ENCODE data around the gene KCNV2. TPM values are rescaled to one million over a fixed set of nuclear protein-coding genes. Genes with fewer than 3 reads are reported as not detected.

KCNV2 gene
- total and polyA plus RNA-seq, 2 experiments from 2014 or later, result 0.60 TPM; not detected in 1

DNA sequence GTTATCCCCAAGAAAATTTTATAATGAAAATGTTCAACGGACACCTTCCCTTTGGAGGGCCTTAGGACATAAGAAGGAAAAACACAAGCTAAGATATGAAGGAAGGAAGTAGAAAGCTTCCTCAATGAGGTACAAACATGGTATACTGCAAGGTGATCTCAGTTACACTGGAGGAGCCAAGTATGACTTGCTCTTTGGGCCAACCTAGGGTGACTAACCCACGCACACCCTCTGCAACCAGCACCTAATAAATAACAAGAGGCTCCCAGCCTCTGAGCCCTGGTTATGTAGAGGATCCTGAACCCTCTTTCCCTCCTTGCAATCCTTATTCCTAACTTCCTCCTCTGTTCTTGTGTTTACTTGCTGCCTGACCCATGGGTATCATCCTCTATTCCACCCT, 38.3 kb upstream of the KCNV2 start:
- Histone ChIP-seq H3K4me2 (no peak overlapping the region), H3K27me3 (ENCODE audit: insufficient read depth) (no peaks in the 10 kb centered on the region), H4K20me1 (replicated peaks; ENCODE audit: insufficient read depth) (no peaks in the 10 kb centered on the region), H3F3A (replicated peaks; ENCODE audit: low read depth) (no peaks in the 10 kb centered on the region), H3K36me3 (ENCODE audit: insufficient read depth) (no peaks in the 10 kb centered on the region), H3K4me1 (ENCODE audit: insufficient read depth) (peaks cover 21% of the 10 kb centered on the region), H3K79me2 (replicated peaks; ENCODE audit: insufficient read depth) (no peaks in the 10 kb centered on the region), H3K27ac (ENCODE audit: low read depth) (no peak overlapping the region), H2AFZ (no peak overlapping the region), H3K9me2 (ENCODE audit: insufficient read depth) (peaks cover 9% of the 10 kb centered on the region; the same call in 1 of the 2 replicates), H3K4me3 (no peak overlapping the region)
- no peaks in the 10 kb centered on the region for H3K27me3 Mint-ChIP-seq (ENCODE audit: insufficient read depth, low read depth, poor library complexity)
- ATAC-seq (no peak), DNase-seq (ENCODE audit: low spot score) (no peak)
- TF ChIP-seq JUNB (IDR thresholded peaks at IDR 0.05; ENCODE audit: unreplicated experiment) (no peak), ZNF331 (CRISPR knock-in tag; IDR thresholded peaks at IDR 0.05; ENCODE audit: low read depth) (no peak), POLR2AphosphoS5 (IDR thresholded peaks at IDR 0.05; ENCODE audit: low read depth) (no peak), EZH2phosphoT487 (IDR thresholded peaks at IDR 0.05; ENCODE audit: unreplicated experiment) (no peak), STAT1 (IDR thresholded peaks at IDR 0.05; ENCODE audit: unreplicated experiment) (no peak), EZH2 (IDR thresholded peaks at IDR 0.05; ENCODE audit: low read depth, unreplicated experiment) (no peak), ZNF114 (CRISPR knock-in tag; IDR thresholded peaks at IDR 0.05) (no peak), NANOG (IDR thresholded peaks at IDR 0.05; ENCODE audit: borderline replicate concordance) (no peak), CREB1 (CRISPR knock-in tag; IDR thresholded peaks at IDR 0.05; ENCODE audit: low read depth) (no peak)
- TF ChIP-seq, protein P1, sequence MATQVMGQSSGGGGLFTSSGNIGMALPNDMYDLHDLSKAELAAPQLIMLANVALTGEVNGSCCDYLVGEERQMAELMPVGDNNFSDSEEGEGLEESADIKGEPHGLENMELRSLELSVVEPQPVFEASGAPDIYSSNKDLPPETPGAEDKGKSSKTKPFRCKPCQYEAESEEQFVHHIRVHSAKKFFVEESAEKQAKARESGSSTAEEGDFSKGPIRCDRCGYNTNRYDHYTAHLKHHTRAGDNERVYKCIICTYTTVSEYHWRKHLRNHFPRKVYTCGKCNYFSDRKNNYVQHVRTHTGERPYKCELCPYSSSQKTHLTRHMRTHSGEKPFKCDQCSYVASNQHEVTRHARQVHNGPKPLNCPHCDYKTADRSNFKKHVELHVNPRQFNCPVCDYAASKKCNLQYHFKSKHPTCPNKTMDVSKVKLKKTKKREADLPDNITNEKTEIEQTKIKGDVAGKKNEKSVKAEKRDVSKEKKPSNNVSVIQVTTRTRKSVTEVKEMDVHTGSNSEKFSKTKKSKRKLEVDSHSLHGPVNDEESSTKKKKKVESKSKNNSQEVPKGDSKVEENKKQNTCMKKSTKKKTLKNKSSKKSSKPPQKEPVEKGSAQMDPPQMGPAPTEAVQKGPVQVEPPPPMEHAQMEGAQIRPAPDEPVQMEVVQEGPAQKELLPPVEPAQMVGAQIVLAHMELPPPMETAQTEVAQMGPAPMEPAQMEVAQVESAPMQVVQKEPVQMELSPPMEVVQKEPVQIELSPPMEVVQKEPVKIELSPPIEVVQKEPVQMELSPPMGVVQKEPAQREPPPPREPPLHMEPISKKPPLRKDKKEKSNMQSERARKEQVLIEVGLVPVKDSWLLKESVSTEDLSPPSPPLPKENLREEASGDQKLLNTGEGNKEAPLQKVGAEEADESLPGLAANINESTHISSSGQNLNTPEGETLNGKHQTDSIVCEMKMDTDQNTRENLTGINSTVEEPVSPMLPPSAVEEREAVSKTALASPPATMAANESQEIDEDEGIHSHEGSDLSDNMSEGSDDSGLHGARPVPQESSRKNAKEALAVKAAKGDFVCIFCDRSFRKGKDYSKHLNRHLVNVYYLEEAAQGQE (IDR thresholded peaks at IDR 0.05; ENCODE audit: unreplicated experiment), result no peak
- TF ChIP-seq, protein P2, sequence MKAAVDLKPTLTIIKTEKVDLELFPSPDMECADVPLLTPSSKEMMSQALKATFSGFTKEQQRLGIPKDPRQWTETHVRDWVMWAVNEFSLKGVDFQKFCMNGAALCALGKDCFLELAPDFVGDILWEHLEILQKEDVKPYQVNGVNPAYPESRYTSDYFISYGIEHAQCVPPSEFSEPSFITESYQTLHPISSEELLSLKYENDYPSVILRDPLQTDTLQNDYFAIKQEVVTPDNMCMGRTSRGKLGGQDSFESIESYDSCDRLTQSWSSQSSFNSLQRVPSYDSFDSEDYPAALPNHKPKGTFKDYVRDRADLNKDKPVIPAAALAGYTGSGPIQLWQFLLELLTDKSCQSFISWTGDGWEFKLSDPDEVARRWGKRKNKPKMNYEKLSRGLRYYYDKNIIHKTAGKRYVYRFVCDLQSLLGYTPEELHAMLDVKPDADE (IDR thresholded peaks at IDR 0.05), result no peak
- TF ChIP-seq, protein P3, sequence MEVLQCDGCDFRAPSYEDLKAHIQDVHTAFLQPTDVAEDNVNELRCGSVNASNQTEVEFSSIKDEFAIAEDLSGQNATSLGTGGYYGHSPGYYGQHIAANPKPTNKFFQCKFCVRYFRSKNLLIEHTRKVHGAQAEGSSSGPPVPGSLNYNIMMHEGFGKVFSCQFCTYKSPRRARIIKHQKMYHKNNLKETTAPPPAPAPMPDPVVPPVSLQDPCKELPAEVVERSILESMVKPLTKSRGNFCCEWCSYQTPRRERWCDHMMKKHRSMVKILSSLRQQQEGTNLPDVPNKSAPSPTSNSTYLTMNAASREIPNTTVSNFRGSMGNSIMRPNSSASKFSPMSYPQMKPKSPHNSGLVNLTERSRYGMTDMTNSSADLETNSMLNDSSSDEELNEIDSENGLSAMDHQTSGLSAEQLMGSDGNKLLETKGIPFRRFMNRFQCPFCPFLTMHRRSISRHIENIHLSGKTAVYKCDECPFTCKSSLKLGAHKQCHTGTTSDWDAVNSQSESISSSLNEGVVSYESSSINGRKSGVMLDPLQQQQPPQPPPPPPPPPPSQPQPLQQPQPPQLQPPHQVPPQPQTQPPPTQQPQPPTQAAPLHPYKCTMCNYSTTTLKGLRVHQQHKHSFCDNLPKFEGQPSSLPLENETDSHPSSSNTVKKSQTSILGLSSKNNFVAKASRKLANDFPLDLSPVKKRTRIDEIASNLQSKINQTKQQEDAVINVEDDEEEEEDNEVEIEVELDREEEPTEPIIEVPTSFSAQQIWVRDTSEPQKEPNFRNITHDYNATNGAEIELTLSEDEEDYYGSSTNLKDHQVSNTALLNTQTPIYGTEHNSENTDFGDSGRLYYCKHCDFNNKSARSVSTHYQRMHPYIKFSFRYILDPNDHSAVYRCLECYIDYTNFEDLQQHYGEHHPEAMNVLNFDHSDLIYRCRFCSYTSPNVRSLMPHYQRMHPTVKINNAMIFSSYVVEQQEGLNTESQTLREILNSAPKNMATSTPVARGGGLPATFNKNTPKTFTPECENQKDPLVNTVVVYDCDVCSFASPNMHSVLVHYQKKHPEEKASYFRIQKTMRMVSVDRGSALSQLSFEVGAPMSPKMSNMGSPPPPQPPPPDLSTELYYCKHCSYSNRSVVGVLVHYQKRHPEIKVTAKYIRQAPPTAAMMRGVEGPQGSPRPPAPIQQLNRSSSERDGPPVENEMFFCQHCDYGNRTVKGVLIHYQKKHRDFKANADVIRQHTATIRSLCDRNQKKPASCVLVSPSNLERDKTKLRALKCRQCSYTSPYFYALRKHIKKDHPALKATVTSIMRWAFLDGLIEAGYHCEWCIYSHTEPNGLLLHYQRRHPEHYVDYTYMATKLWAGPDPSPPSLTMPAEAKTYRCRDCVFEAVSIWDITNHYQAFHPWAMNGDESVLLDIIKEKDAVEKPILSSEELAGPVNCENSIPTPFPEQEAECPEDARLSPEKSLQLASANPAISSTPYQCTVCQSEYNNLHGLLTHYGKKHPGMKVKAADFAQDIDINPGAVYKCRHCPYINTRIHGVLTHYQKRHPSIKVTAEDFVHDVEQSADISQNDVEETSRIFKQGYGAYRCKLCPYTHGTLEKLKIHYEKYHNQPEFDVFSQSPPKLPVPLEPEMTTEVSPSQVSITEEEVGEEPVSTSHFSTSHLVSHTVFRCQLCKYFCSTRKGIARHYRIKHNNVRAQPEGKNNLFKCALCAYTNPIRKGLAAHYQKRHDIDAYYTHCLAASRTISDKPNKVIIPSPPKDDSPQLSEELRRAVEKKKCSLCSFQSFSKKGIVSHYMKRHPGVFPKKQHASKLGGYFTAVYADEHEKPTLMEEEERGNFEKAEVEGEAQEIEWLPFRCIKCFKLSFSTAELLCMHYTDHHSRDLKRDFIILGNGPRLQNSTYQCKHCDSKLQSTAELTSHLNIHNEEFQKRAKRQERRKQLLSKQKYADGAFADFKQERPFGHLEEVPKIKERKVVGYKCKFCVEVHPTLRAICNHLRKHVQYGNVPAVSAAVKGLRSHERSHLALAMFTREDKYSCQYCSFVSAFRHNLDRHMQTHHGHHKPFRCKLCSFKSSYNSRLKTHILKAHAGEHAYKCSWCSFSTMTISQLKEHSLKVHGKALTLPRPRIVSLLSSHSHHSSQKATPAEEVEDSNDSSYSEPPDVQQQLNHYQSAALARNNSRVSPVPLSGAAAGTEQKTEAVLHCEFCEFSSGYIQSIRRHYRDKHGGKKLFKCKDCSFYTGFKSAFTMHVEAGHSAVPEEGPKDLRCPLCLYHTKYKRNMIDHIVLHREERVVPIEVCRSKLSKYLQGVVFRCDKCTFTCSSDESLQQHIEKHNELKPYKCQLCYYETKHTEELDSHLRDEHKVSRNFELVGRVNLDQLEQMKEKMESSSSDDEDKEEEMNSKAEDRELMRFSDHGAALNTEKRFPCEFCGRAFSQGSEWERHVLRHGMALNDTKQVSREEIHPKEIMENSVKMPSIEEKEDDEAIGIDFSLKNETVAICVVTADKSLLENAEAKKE (CRISPR knock-in tag; IDR thresholded peaks at IDR 0.05), result no peak
- TF ChIP-seq, protein P4, sequence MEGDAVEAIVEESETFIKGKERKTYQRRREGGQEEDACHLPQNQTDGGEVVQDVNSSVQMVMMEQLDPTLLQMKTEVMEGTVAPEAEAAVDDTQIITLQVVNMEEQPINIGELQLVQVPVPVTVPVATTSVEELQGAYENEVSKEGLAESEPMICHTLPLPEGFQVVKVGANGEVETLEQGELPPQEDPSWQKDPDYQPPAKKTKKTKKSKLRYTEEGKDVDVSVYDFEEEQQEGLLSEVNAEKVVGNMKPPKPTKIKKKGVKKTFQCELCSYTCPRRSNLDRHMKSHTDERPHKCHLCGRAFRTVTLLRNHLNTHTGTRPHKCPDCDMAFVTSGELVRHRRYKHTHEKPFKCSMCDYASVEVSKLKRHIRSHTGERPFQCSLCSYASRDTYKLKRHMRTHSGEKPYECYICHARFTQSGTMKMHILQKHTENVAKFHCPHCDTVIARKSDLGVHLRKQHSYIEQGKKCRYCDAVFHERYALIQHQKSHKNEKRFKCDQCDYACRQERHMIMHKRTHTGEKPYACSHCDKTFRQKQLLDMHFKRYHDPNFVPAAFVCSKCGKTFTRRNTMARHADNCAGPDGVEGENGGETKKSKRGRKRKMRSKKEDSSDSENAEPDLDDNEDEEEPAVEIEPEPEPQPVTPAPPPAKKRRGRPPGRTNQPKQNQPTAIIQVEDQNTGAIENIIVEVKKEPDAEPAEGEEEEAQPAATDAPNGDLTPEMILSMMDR (conservative IDR thresholded peaks at IDR 0.05; ENCODE audit: low read depth in 2 of 2), result no peak
- no peaks in the 10 kb centered on the region for H3K36me3 Mint-ChIP-seq (ENCODE audit: low read depth)
- H3K4me1 Mint-ChIP-seq, result peaks cover 16% of the 10 kb centered on the region
- no peak overlapping the region for H3K27ac Mint-ChIP-seq
- no peak overlapping the region for H3K4me3 Mint-ChIP-seq
- no peaks in the 10 kb centered on the region for H3K9me3 Mint-ChIP-seq

Data from GM23338 (cell line).